Panc1 (cell line): ENCODE results near the gene MAST4. TPM values are rescaled to one million over a fixed set of nuclear protein-coding genes. Genes with fewer than 3 reads are reported as not detected.

Source experiments
- ATAC-seq: fragments of 200-7000 bp; cut with Tn5 transposase; 2 replicates; pipeline ENCODE4 v1.9.1; 2020; ENCODE audit warnings: mild to moderate bottlenecking, moderate library complexity
- BruUV-seq: library from RNA; stranded (reverse); fragments of 400-500 nt; replicated peaks from 2 replicates; lab custom pipeline; 2021; lab: Mats Ljungman, UMichigan
- CTCF ChIA-PET: fragments of 300-600 bp; sonication (Branson Sonifier 250); formaldehyde crosslinking; loops from one replicate; lab custom pipeline; 2022; ENCODE audit warnings: antibody characterized with exemption; lab: Charles Lee
- POLR2A ChIA-PET: fragments of 300-600 bp; sonication (Branson Sonifier 250); formaldehyde crosslinking; loops from one replicate; lab custom pipeline; 2022; ENCODE audit warnings: antibody characterized with exemption; lab: Charles Lee
- DNase-seq: peaks from one replicate; pipeline ENCODE4 v3.0.0-alpha.2; 2010; ENCODE audit warnings: low read depth, low spot score
- H3K27ac ChIP-seq: 2 replicates; pipeline ENCODE4 v1.5.1; 2011; ENCODE audit warnings: mild to moderate bottlenecking, low read length, inconsistent platforms
- H3K27me3 ChIP-seq: fragments of 200-500 bp; sonication (Bioruptor generic); 2 replicates; pipeline ENCODE4 v1.6.0; 2014; ENCODE audit warnings: low read length, inconsistent platforms; ENCODE audit not compliant: control insufficient read depth, insufficient read depth
- H3K36me3 ChIP-seq: fragments of 200-500 bp; sonication (Bioruptor generic); 2 replicates; pipeline ENCODE4 v1.5.1; 2014; ENCODE audit warnings: inconsistent platforms, mild to moderate bottlenecking, low read length, moderate library complexity; ENCODE audit not compliant: control insufficient read depth, insufficient read depth
- H3K4me1 ChIP-seq: 2 replicates; pipeline ENCODE4 v1.5.1; 2011; ENCODE audit warnings: inconsistent platforms, mild to moderate bottlenecking, low read length, moderate library complexity; ENCODE audit not compliant: control insufficient read depth, insufficient read depth
- H3K4me3 ChIP-seq, 2 experiments: 2 replicates each; pipeline ENCODE4 v1.5.1; 2011 to 2012; ENCODE audit warnings: low read depth in 2 of 2, low read length in 2 of 2, mild to moderate bottlenecking in 2 of 2, inconsistent platforms in 1 of 2, moderate library complexity in 1 of 2
- H3K9me3 ChIP-seq: fragments of 200-500 bp; sonication (Bioruptor generic); 2 replicates; pipeline ENCODE4 v1.5.1; 2014; ENCODE audit warnings: low read depth, mild to moderate bottlenecking, inconsistent platforms, low read length, moderate library complexity; ENCODE audit not compliant: control insufficient read depth, insufficient read depth
- POLR2AphosphoS5 ChIP-seq: IDR thresholded peaks from 2 replicates; pipeline ENCODE4 v1.6.1; 2012; ENCODE audit warnings: mild to moderate bottlenecking, low read depth, low read length, moderate library complexity
- SIN3A ChIP-seq: IDR thresholded peaks from 2 replicates; pipeline ENCODE4 v1.6.1; 2012; ENCODE audit warnings: low read depth, mild to moderate bottlenecking, low read length, moderate library complexity, borderline replicate concordance; ENCODE audit not compliant: insufficient read depth
- TCF7L2 ChIP-seq: IDR thresholded peaks from 2 replicates; pipeline ENCODE4 v1.6.1; 2011; ENCODE audit warnings: mild to moderate bottlenecking, low read depth, low read length, inconsistent platforms
- in situ Hi-C: cut with HindIII; loops from 2 replicates; pipeline ENCODE4 v1.10.0; 2016; ENCODE audit warnings: low sequenced_read_pairs, low pct_unique_long_range_greater_than_20kb
- intact Hi-C: fragments of 100-400 bp; cut with micrococcal nuclease; formaldehyde crosslinking; loops from one replicate; pipeline ENCODE4 v1.10.0; 2022; ENCODE audit not compliant: unreplicated experiment
- total RNA-seq: library from RNA; stranded (reverse); gene quantifications from one replicate; pipeline ENCODE4 v1.2.1, GENCODE V29; 2021; ENCODE audit not compliant: unreplicated experiment
- TF ChIP-seq, protein P1 (sequence below), 2 experiments: IDR thresholded peaks; 2 replicates each; pipeline ENCODE4 v1.6.1; 2011 to 2012; ENCODE audit warnings: low read depth in 2 of 2, control low read depth in 1 of 2, low read length in 1 of 2, mild to moderate bottlenecking in 1 of 2, moderate library complexity in 1 of 2; ENCODE audit not compliant: insufficient read depth in 1 of 2
- TF ChIP-seq, protein P2 (sequence below): fragments of 450-650 bp; IDR thresholded peaks from 2 replicates; pipeline ENCODE4 v1.5.1; 2017; ENCODE audit warnings: mild to moderate bottlenecking

The MAST4 gene
- total RNA-seq, 1 experiment from 2014 or later = 1.8 TPM

DNA sequence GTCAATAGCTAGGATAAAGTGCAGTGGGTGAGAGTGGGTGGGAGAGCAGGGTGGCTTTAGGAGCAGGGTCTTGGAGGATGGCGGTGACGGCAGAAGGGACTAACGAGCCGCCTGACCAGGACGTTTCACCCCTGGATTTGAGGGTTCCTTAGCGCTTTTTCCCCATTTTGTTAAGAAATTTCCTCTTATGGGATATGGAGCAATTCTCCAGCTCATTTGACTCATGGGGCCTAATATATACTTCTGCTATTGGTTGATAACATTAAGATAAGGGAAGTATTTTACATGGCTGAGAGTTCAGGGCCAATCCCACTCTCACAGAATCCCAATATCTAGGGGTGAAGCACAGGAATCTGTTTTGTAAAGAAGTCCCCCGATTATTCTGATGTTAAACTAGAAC is 582.8 kb downstream of the MAST4 start:
- ChIA-PET POLR2A (no interaction called here), CTCF (no interaction called here)

DNA sequence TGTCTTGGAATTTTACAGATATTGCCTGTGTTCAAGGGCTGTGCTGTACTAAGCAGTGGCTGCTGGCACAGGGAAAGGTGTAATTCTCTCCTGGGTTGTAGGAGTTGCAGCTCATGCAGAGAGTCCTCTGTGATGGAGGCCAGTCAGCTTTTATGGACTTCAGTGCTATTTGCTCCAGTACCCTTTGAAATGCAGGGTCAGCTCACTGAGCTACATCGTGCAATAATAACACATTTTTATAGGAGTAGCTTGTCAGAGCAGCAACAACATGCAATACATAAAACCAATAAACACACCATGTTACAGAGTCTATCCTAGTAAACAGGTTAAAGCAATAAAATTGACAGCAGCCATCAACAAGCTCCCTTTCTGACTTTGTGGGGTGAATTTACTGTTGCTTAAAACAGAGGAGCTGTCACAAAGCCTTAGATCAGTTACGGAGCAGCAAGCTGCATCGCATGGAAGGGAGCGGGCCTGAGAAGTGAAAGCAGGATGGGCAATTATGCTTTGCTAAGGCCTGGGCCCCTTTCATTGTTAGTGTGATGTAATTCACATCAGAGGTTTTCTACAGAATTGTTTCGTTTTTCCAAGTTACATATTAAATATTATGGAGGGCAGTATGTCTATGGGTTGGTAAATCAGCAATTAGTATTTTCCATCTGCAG is 583.6 kb downstream of the MAST4 start:
- Histone ChIP-seq H3K4me1 (no peaks in the 10 kb centered on the region), H3K4me3 (no peak overlapping the region), H3K36me3 (no peaks in the 10 kb centered on the region), H3K9me3 (no peaks in the 10 kb centered on the region), H3K27ac (no peak overlapping the region), H3K27me3 (no peaks in the 10 kb centered on the region)
- CTCF ChIA-PET = no interaction called here
- TF ChIP-seq TCF7L2 = no peak
- TF ChIP-seq, protein P1, sequence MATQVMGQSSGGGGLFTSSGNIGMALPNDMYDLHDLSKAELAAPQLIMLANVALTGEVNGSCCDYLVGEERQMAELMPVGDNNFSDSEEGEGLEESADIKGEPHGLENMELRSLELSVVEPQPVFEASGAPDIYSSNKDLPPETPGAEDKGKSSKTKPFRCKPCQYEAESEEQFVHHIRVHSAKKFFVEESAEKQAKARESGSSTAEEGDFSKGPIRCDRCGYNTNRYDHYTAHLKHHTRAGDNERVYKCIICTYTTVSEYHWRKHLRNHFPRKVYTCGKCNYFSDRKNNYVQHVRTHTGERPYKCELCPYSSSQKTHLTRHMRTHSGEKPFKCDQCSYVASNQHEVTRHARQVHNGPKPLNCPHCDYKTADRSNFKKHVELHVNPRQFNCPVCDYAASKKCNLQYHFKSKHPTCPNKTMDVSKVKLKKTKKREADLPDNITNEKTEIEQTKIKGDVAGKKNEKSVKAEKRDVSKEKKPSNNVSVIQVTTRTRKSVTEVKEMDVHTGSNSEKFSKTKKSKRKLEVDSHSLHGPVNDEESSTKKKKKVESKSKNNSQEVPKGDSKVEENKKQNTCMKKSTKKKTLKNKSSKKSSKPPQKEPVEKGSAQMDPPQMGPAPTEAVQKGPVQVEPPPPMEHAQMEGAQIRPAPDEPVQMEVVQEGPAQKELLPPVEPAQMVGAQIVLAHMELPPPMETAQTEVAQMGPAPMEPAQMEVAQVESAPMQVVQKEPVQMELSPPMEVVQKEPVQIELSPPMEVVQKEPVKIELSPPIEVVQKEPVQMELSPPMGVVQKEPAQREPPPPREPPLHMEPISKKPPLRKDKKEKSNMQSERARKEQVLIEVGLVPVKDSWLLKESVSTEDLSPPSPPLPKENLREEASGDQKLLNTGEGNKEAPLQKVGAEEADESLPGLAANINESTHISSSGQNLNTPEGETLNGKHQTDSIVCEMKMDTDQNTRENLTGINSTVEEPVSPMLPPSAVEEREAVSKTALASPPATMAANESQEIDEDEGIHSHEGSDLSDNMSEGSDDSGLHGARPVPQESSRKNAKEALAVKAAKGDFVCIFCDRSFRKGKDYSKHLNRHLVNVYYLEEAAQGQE (IDR thresholded peaks at IDR 0.05; ENCODE audit: insufficient read depth in 1 of 2, low read depth in 2 of 2, low read length in 1 of 2) = no peak
- TF ChIP-seq SIN3A = no peak
- TF ChIP-seq, protein P2, sequence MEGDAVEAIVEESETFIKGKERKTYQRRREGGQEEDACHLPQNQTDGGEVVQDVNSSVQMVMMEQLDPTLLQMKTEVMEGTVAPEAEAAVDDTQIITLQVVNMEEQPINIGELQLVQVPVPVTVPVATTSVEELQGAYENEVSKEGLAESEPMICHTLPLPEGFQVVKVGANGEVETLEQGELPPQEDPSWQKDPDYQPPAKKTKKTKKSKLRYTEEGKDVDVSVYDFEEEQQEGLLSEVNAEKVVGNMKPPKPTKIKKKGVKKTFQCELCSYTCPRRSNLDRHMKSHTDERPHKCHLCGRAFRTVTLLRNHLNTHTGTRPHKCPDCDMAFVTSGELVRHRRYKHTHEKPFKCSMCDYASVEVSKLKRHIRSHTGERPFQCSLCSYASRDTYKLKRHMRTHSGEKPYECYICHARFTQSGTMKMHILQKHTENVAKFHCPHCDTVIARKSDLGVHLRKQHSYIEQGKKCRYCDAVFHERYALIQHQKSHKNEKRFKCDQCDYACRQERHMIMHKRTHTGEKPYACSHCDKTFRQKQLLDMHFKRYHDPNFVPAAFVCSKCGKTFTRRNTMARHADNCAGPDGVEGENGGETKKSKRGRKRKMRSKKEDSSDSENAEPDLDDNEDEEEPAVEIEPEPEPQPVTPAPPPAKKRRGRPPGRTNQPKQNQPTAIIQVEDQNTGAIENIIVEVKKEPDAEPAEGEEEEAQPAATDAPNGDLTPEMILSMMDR = no peak
- no peak for TF ChIP-seq POLR2AphosphoS5
- BruUV-seq = no TSS peak
- in situ Hi-C loops = no loop called here
- ATAC-seq = no peak
- DNase-seq = no peak
- POLR2A ChIA-PET = no interaction called here
- intact Hi-C loops = no loop called here

More for the DNA sequence above, 582.8 kb downstream of the MAST4 start:
- Histone ChIP-seq H3K27me3 (no peaks in the 10 kb centered on the region), H3K36me3 (no peaks in the 10 kb centered on the region), H3K9me3 (no peaks in the 10 kb centered on the region), H3K4me3 (no peak overlapping the region), H3K4me1 (no peaks in the 10 kb centered on the region), H3K27ac (no peak overlapping the region)
- in situ Hi-C loops (no loop called here), intact Hi-C loops (no loop called here)
- TF ChIP-seq POLR2AphosphoS5 (no peak), TCF7L2 (no peak), SIN3A (no peak)
- TF ChIP-seq, protein P1 (IDR thresholded peaks at IDR 0.05; ENCODE audit: insufficient read depth in 1 of 2, low read depth in 2 of 2, low read length in 1 of 2) = no peak
- TF ChIP-seq, protein P2 = no peak
- ATAC-seq (no peak), DNase-seq (no peak)
- no TSS peak for BruUV-seq
